GM19193 (cell line): ENCODE results near the gene ARL4D.
A peak's percentile ranks its signal among the peaks of the same experiment; 100 is the strongest.

Experiments
- POLR2A ChIP-seq: IDR thresholded peaks from 4 replicates; pipeline ENCODE4 v1.6.1; 2011; ENCODE audit not compliant: insufficient read depth, insufficient read length; ENCODE audit errors: extremely low read depth

Gene ARL4D

DNA sequence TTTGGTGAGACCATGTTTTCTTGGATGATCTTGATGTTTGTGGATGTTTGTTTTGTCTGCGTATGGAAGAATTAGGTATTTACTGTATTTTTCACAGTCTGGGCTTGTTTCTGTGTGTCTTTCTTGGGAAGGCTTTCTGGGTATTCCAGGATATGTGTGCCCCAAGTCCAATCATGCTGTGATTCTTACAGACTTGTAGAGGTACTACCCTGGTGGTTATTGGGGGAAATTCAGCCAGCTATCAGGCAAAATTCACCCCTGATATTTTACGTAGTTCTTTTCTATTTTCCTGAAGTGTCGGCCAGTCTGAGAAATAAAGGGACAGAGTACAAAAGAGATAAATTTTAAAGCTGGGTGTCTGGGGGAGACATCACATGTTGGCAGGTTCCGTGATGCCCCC lies 33.4 kb upstream of the ARL4D start:
- no peak for TF ChIP-seq POLR2A

- TF ChIP-seq POLR2A: no peak
Observed at GRCh38 chr17:43366891-43367736, 31.7 kb upstream of the ARL4D start.

GRCh38 chr17:43367737-43368242 lies 31.0 kb upstream of the ARL4D start:
- peak; percentile 99 for TF ChIP-seq POLR2A

DNA sequence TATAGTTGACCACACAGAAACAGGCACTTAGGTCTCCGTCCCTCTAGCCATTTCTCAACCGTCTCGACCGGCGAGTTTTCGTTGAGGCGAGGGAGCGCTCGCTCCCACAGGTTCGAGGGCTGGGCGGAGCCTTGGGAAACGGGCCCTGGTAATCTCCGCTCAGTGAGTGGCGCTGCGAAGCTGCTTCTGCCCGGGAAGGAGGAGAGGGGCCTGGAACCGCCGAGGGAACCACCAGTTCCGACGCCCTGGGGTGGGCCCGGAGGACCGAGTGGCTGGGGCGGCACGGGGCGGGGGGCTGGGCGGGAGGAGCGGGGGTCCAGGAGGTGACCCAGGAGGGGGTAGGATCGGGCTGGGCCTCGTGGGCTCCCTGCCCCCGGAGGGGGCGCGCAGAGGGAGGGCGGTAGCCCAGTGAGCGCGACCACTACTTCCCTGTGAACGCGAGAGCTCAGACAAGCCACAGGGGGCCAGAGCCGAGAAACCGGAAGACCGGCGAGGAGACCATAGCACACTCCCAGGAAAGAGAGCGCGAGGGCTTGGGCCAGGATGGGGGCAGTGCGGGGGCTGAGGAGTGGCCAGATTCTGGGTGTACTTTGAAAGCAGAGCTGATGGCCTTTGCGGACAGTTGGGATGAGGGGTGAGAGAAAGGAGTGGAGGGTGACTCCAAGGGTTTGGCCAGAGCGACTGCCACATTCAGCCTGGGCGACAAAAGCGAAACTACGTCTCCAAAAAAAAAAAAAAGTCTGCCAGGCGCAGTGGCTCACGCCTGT lies 29.9 kb upstream of the ARL4D start:
- TF ChIP-seq POLR2A: peak; percentile 60

DNA sequence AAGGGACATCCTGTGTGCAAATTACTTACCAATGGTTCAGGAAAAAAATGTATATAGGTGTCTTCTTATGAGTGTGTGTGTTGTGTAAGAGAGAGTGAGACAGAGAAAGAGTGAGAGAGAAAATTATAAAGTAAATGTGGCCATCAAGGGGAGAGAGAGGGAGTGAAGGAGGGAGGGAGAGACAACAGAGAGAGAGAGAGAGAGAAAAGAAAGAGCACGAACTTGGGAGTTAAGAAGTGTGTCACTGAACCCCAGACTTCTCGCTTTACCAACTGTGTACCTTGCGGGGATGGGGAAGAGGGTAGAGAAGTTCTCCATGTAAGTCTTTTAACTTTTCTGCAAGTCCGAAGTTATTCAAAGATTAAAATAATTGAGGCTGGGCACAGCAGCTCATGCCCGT lies 28.8 kb upstream of the ARL4D start:
- no peak for TF ChIP-seq POLR2A

- no peak for TF ChIP-seq POLR2A
Observed at GRCh38 chr17:43371227-43371821, 27.5 kb upstream of the ARL4D start.

DNA sequence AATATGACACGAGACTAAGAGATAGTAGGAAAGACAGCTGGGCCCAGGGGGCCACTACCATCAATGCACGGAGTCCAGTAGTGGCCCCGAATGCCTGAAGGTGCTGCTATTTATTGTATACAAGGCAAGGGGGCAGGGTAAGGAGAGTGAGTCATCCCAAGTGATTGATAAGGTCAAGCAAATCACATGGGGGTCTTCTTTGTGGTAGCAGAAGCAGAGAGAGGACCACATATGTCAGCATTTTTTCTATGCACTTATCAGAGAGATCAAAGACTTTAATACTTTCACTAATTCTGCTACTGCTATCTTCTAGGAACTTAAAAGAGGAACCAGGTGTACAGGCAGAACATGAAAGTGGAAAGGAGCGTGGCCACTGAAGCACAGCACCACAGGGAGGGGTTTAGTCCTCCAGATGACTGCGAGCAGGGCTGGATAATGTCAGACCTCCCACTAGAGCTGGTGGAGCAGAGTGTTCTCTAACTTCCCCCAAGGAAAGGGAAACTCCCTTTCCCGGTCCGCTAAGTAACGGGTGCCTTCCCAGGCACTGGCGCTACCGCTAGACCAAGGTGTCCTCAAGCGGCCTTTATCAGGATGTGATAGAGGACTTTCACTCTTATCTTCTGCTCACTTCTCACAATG lies 26.4 kb upstream of the ARL4D start:
- peak; percentile 29 for TF ChIP-seq POLR2A

DNA sequence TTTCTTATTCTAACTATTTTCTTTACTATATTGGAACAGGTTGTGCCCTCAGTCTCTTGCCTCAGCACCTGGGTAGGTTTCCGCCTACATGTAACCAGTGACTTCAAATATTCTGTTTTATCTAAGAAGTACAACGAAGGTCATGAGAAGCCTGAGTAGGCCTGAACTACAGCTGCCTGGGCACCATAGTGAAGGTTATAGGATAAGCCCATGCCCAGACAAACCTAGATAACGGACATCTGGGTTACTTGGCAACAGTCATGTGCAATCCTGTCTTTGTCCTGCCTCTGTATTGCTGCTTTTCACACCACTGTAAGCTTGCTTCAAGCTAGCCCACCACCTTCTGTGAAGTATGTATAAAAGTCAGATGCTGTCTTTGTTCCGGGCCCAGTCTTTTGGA lies 25.4 kb upstream of the ARL4D start:
- TF ChIP-seq POLR2A: no peak

DNA sequence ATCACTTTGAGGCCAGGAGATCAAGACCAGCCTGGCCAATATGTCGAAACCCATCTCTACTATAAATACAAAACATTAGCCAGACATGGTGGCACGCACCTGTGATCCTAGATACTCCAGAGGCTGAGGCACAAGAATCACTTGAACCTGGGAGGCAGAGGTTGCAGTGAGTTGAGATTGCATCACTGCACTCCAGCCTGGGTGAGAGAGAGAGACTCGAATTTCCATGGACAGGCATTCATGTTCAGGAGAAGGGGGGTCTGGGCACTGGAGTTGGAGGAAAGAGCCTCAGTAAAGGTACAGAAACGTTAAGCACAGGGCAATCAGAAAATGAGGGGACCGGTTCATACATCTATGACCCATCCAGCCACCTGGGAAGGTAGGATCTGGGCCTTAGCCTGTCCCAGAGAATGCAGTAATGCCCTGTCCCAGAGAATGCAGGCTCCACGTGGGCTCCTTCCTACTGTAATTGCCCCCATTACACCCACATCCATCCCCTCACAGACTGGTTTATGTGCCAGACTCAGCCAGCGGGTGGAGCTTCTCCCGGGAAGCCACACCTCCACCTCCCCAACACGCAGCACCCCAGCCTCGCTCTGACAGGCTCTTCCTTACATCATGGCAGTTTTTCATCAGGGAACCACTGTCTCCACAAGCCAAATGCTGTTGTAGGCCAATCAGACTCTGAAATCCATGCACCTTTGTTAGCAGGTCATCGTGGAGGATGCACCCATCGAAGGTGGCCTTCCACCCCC lies 21.6 kb upstream of the ARL4D start:
- no peak for TF ChIP-seq POLR2A

GRCh38 chr17:43378766-43379165 lies 20.0 kb upstream of the ARL4D start:
- TF ChIP-seq POLR2A: no peak

GRCh38 chr17:43380307-43380706 lies 18.5 kb upstream of the ARL4D start:
- TF ChIP-seq POLR2A: no peak

DNA sequence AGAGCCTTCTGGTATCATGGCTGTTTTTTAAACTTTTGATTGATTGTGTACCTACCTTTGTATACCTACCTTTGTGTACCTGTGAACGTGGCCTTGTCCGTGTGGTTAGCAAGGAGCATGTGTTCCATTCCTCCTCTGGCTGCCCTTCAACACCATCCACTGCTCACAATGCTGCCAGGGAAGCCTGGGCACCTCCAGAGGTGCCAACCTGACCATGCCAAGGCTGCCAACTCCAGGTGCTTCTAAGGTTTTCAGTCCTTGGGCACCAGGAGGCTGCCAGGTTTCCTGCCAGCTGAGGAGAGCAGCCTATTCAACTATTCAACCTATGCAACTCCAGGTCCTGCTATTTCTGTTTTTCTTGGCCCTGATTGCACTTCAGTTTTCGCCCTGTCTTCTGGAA lies 17.6 kb upstream of the ARL4D start:
- TF ChIP-seq POLR2A: no peak

DNA sequence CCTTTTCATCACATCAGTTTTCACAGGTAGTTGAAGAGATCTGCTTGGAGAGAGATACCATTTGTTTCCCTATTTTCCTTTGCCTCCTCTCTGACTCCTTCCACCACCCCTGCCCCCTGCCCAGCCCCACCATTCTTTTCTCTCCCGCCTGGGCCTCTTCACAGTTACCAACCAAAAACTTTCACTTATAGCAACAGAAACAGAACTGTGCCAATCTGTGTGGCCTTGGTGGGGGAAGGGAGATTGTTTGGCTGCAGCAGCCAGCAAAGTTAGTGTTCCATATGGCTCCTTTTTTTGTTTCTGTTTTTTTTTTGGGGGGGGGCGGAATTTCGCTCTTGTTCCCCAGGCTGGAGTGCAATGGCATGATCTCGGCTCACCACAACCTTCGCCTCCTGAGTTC lies 17.2 kb upstream of the ARL4D start:
- no peak for TF ChIP-seq POLR2A

GRCh38 chr17:43382776-43383175 lies 16.0 kb upstream of the ARL4D start:
- no peak for TF ChIP-seq POLR2A
